ENCODE measurements around the gene TMEM255B. TPM values are rescaled to one million over a fixed set of nuclear protein-coding genes. Genes with fewer than 3 reads are reported as not detected.

Gene TMEM255B
- total RNA-seq, 1 experiment from 2014 or later: 7.7 TPM

DNA sequence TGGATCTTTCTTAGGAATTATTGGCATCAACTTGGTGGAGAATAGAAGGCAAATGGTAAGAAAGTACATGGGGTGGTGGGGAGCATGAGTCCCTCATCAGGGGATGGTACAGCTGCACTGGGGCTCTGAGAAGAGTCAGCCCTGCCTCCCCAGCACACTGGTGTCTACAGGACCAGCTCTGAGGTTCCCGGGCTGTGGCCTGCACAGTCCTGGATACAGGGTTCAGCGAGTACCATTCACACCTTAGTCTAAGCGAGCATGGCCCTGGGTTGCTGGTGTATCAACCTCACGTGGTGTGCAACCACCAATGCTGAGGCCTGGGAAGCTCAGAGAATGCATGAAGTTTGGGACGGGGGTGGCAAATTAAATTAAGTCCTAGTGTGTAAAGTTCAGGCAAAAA is 10.1 kb downstream of the TMEM255B start:
- TF ChIP-seq, protein P1, sequence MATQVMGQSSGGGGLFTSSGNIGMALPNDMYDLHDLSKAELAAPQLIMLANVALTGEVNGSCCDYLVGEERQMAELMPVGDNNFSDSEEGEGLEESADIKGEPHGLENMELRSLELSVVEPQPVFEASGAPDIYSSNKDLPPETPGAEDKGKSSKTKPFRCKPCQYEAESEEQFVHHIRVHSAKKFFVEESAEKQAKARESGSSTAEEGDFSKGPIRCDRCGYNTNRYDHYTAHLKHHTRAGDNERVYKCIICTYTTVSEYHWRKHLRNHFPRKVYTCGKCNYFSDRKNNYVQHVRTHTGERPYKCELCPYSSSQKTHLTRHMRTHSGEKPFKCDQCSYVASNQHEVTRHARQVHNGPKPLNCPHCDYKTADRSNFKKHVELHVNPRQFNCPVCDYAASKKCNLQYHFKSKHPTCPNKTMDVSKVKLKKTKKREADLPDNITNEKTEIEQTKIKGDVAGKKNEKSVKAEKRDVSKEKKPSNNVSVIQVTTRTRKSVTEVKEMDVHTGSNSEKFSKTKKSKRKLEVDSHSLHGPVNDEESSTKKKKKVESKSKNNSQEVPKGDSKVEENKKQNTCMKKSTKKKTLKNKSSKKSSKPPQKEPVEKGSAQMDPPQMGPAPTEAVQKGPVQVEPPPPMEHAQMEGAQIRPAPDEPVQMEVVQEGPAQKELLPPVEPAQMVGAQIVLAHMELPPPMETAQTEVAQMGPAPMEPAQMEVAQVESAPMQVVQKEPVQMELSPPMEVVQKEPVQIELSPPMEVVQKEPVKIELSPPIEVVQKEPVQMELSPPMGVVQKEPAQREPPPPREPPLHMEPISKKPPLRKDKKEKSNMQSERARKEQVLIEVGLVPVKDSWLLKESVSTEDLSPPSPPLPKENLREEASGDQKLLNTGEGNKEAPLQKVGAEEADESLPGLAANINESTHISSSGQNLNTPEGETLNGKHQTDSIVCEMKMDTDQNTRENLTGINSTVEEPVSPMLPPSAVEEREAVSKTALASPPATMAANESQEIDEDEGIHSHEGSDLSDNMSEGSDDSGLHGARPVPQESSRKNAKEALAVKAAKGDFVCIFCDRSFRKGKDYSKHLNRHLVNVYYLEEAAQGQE (IDR thresholded peaks at IDR 0.05; ENCODE audit: low read depth): no peak
- TF ChIP-seq EGR1 (IDR thresholded peaks at IDR 0.05; ENCODE audit: low read depth) (no peak), POLR2AphosphoS5 (IDR thresholded peaks at IDR 0.05; ENCODE audit: low read depth, low read length) (no peak), ZNF274 (IDR thresholded peaks at IDR 0.05; ENCODE audit: low read depth, low read length) (no peak)
- TF ChIP-seq, protein P2, sequence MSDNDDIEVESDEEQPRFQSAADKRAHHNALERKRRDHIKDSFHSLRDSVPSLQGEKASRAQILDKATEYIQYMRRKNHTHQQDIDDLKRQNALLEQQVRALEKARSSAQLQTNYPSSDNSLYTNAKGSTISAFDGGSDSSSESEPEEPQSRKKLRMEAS (IDR thresholded peaks at IDR 0.05): no peak
- no peak overlapping the region for H2AFZ ChIP-seq (ENCODE audit: low read depth, low read length, poor library complexity, severe bottlenecking)
- no peaks in the 10 kb centered on the region for H3K79me2 ChIP-seq (ENCODE audit: insufficient read depth, low read length)
- no peaks in the 10 kb centered on the region for H3K9me2 ChIP-seq (ENCODE audit: insufficient read depth)
- RAD21 ChIA-PET (ENCODE audit: low non-redundant PET in 1 of 2, low total read pairs in 2 of 2, uncharacterized antibody in 2 of 2, unreplicated experiment in 2 of 2): no interaction called here
- H4K20me1 ChIP-seq (ENCODE audit: insufficient read depth): no peaks in the 10 kb centered on the region
- DNase-seq (ENCODE audit: low read depth, low spot score): no peak
- no peak overlapping the region for H3K4me3 ChIP-seq (replicated peaks in 1 of 2; ENCODE audit: low read depth in 1 of 2, low read length in 2 of 2)
- no peaks in the 10 kb centered on the region for H3K27me3 ChIP-seq (ENCODE audit: insufficient read depth, low read length)
- no peak overlapping the region for H3K27ac ChIP-seq (ENCODE audit: low read depth, low read length)
- no peaks in the 10 kb centered on the region for H3K9me3 ChIP-seq (ENCODE audit: control insufficient read depth in 1 of 2, insufficient read depth in 1 of 2, low read depth in 1 of 2, low read length in 2 of 2)
- no peaks in the 10 kb centered on the region for H3K36me3 ChIP-seq (ENCODE audit: control insufficient read depth in 1 of 2, insufficient read depth in 2 of 2, low read length in 2 of 2)
- peaks cover 0 to 2% of the 10 kb centered on the region in 2 experiments; a peak in 2 of 4 replicates for H3K4me1 ChIP-seq (ENCODE audit: control insufficient read depth in 1 of 2, insufficient read depth in 2 of 2, low read length in 2 of 2)
- BruUV-seq (replicated peaks): no TSS peak
- no peak overlapping the region for H3K4me2 ChIP-seq (ENCODE audit: low read length)
- POLR2A ChIA-PET: no interaction called here
- intact Hi-C loops (cut with micrococcal nuclease): no loop called here
- no peak overlapping the region for H3K9ac ChIP-seq (ENCODE audit: low read length)
- CTCF ChIA-PET: no interaction called here
- ATAC-seq: no peak

GRCh38 chr13:113769881-113770280 is 10.9 kb downstream of the TMEM255B start:
- ChIA-PET POLR2A (no interaction called here), CTCF (no interaction called here), RAD21 (ENCODE audit: low non-redundant PET in 1 of 2, low total read pairs in 2 of 2, uncharacterized antibody in 2 of 2, unreplicated experiment in 2 of 2) (no interaction called here)
- H3K9ac ChIP-seq (ENCODE audit: low read length): no peak overlapping the region
- intact Hi-C loops (cut with micrococcal nuclease): no loop called here
- no peak overlapping the region for H3K4me3 ChIP-seq (replicated peaks in 1 of 2; ENCODE audit: low read depth in 1 of 2, low read length in 2 of 2)
- no peak for DNase-seq (ENCODE audit: low read depth, low spot score)
- no peaks in the 10 kb centered on the region for H3K9me3 ChIP-seq (ENCODE audit: control insufficient read depth in 1 of 2, insufficient read depth in 1 of 2, low read depth in 1 of 2, low read length in 2 of 2)
- H3K4me2 ChIP-seq (ENCODE audit: low read length): no peak overlapping the region
- no peaks in the 10 kb centered on the region for H3K9me2 ChIP-seq (ENCODE audit: insufficient read depth)
- no peak overlapping the region for H3K27ac ChIP-seq (ENCODE audit: low read depth, low read length)
- peaks cover 0 to 8% of the 10 kb centered on the region in 2 experiments; a peak in 2 of 4 replicates for H3K4me1 ChIP-seq (ENCODE audit: control insufficient read depth in 1 of 2, insufficient read depth in 2 of 2, low read length in 2 of 2)
- TF ChIP-seq, protein P2 (IDR thresholded peaks at IDR 0.05): no peak
- TF ChIP-seq SRF (IDR thresholded peaks at IDR 0.05; ENCODE audit: low read depth) (no peak), TCF7L2 (IDR thresholded peaks at IDR 0.05; ENCODE audit: borderline replicate concordance, extremely low read depth, insufficient read depth, insufficient read length) (no peak), CEBPB (IDR thresholded peaks at IDR 0.05; ENCODE audit: low read depth) (no peak), EZH2 (IDR thresholded peaks at IDR 0.05) (no peak), CTCF (IDR thresholded peaks at IDR 0.05 in 2 of 3, conservative IDR thresholded peaks at IDR 0.05 in 1 of 3; ENCODE audit: borderline replicate concordance in 1 of 3, insufficient read depth in 1 of 3, low read depth in 2 of 3, low read length in 2 of 3) (no peak)
- no peaks in the 10 kb centered on the region for H3K79me2 ChIP-seq (ENCODE audit: insufficient read depth, low read length)
- H3K27me3 ChIP-seq (ENCODE audit: insufficient read depth, low read length): no peaks in the 10 kb centered on the region
- H4K20me1 ChIP-seq (ENCODE audit: insufficient read depth): no peaks in the 10 kb centered on the region
- no peak overlapping the region for H2AFZ ChIP-seq (ENCODE audit: low read depth, low read length, poor library complexity, severe bottlenecking)
- H3K36me3 ChIP-seq (ENCODE audit: control insufficient read depth in 1 of 2, insufficient read depth in 2 of 2, low read length in 2 of 2): no peaks in the 10 kb centered on the region
- no peak for ATAC-seq
- BruUV-seq (replicated peaks): no TSS peak
